ENCODE results near the gene COLEC12. TPM values are rescaled to one million over a fixed set of nuclear protein-coding genes. Genes with fewer than 3 reads are reported as not detected.

Gene COLEC12
- total RNA-seq, 4 donors from 2014 or later = 5.1 to 14.5 (median 6.9) TPM

GRCh38 chr18:489244-490023, 11.1 kb downstream of the COLEC12 start:
- no peak for TF ChIP-seq POLR2A (IDR thresholded peaks at IDR 0.05)
- no peak for TF ChIP-seq CTCF (IDR thresholded peaks at IDR 0.05)
- WGBS, 2 donors = 74 to 81% methylated on average over 8 of the region's 8 CpGs
- intact Hi-C loops (cut with DNase I; ENCODE audit: low total_unique reads) = no loop called here
- H3K4me3 ChIP-seq (ENCODE audit: low read depth, poor library complexity, severe bottlenecking) = no peak overlapping the region
- no peak for DNase-seq (ENCODE audit: low spot score in 2 of 2)

GRCh38 chr18:486929-487740, 13.4 kb downstream of the COLEC12 start:
- DNase-seq (ENCODE audit: low spot score in 2 of 2) = no peak
- intact Hi-C loops (cut with DNase I; ENCODE audit: low total_unique reads) = no loop called here
- WGBS, 2 donors = 65 to 78% methylated on average over 3 of the region's 3 CpGs
- TF ChIP-seq POLR2A (IDR thresholded peaks at IDR 0.05) = no peak
- TF ChIP-seq CTCF (IDR thresholded peaks at IDR 0.05) = no peak
- no peak overlapping the region for H3K4me3 ChIP-seq (ENCODE audit: low read depth, poor library complexity, severe bottlenecking)

GRCh38 chr18:484749-485464, 15.6 kb downstream of the COLEC12 start:
- no peak for TF ChIP-seq CTCF (IDR thresholded peaks at IDR 0.05)
- no peak for TF ChIP-seq POLR2A (IDR thresholded peaks at IDR 0.05)
- no peak for DNase-seq (ENCODE audit: low spot score in 2 of 2)
- WGBS, 2 donors = 81 to 82% methylated on average over 4 of the region's 4 CpGs
- intact Hi-C loops (cut with DNase I; ENCODE audit: low total_unique reads) = no loop called here
- H3K4me3 ChIP-seq (ENCODE audit: low read depth, poor library complexity, severe bottlenecking) = no peak overlapping the region

- 80 to 81% methylated on average over 5 of the region's 5 CpGs for WGBS, 2 donors
- TF ChIP-seq POLR2A (IDR thresholded peaks at IDR 0.05) = no peak
- no peak for TF ChIP-seq CTCF (IDR thresholded peaks at IDR 0.05)
- no peak for DNase-seq (ENCODE audit: low spot score in 2 of 2)
- intact Hi-C loops (cut with DNase I; ENCODE audit: low total_unique reads) = no loop called here
- no peak overlapping the region for H3K4me3 ChIP-seq (ENCODE audit: low read depth, poor library complexity, severe bottlenecking)
Measured at GRCh38 chr18:478681-479080, 21.8 kb downstream of the COLEC12 start.

GRCh38 chr18:477565-477964, 22.9 kb downstream of the COLEC12 start:
- intact Hi-C loops (cut with DNase I; ENCODE audit: low total_unique reads) = no loop called here
- H3K4me3 ChIP-seq (ENCODE audit: low read depth, poor library complexity, severe bottlenecking) = no peak overlapping the region
- no peak for DNase-seq (ENCODE audit: low spot score in 2 of 2)
- WGBS, 2 donors = 63 to 67% methylated on average over 2 of the region's 2 CpGs
- TF ChIP-seq POLR2A (IDR thresholded peaks at IDR 0.05) = no peak
- TF ChIP-seq CTCF (IDR thresholded peaks at IDR 0.05) = no peak

All from lower leg skin (tissue), 4 donors.